Activated CD8-positive, alpha-beta T cell treated with anti-CD3 and anti-CD28 coated beads for 36 hours (primary cell): Measurements from ENCODE around the gene ADGRG4. TPM values are rescaled to one million over a fixed set of nuclear protein-coding genes. Genes with fewer than 3 reads are reported as not detected.

Experiments used
- ATAC-seq: fragments of 200-7000 bp; cut with Tn5 transposase; one replicate; pipeline ENCODE4 v1.10.0; 2021; ENCODE audit warnings: mild to moderate bottlenecking, moderate library complexity
- CTCF ChIA-PET: fragments of 350-600 bp; sonication (Branson Sonifier 250); formaldehyde crosslinking; loops from one replicate; lab custom pipeline; 2021; ENCODE audit warnings: antibody characterized with exemption; lab: Charles Lee
- POLR2A ChIA-PET: fragments of 350-600 bp; sonication (Branson Sonifier 250); formaldehyde crosslinking; loops from one replicate; lab custom pipeline; 2021; ENCODE audit warnings: antibody characterized with exemption; lab: Charles Lee
- DNase-seq: peaks from one replicate; pipeline ENCODE4 v3.0.0-alpha.2; 2020
- H3K27ac Mint-ChIP-seq: one replicate; pipeline ENCODE4 v1.8.0; 2021; ENCODE audit warnings: mild to moderate bottlenecking, mixed read lengths
- H3K27me3 Mint-ChIP-seq: one replicate; pipeline ENCODE4 v1.8.0; 2021; ENCODE audit warnings: mixed read lengths
- H3K36me3 Mint-ChIP-seq: one replicate; pipeline ENCODE4 v1.8.0; 2021; ENCODE audit warnings: low read depth, mixed read lengths
- H3K4me1 Mint-ChIP-seq: one replicate; pipeline ENCODE4 v1.8.0; 2021; ENCODE audit warnings: low read depth, mixed read lengths
- H3K4me3 Mint-ChIP-seq: one replicate; pipeline ENCODE4 v1.8.0; 2021; ENCODE audit warnings: mild to moderate bottlenecking, moderate library complexity, mixed read lengths
- H3K9me3 Mint-ChIP-seq: one replicate; pipeline ENCODE4 v1.8.0; 2021; ENCODE audit warnings: mixed read lengths
- CTCF ChIP-seq: fragments of 200-600 bp; IDR thresholded peaks from one replicate; pipeline ENCODE4 v1.8.0; 2022; ENCODE audit warnings: antibody characterized with exemption, mild to moderate bottlenecking
- intact Hi-C: fragments of 100-400 bp; cut with micrococcal nuclease; formaldehyde crosslinking; loops from one replicate; pipeline ENCODE4 v1.10.0; 2022
- total RNA-seq, 2 experiments: library from RNA; stranded (reverse); gene quantifications; one replicate each; pipeline ENCODE4 v1.2.3, GENCODE V29; 2021

Gene ADGRG4
- total RNA-seq, 2 experiments from 2014 or later = not detected

GRCh38 chrX:136380010-136380769 lies 79.4 kb downstream of the ADGRG4 start:
- CTCF ChIA-PET = no interaction called here
- POLR2A ChIA-PET = no interaction called here
- no peak overlapping the region for H3K27ac Mint-ChIP-seq
- H3K27me3 Mint-ChIP-seq = peaks cover 11% of the 10 kb centered on the region
- ATAC-seq (no peak), DNase-seq (no peak)
- H3K36me3 Mint-ChIP-seq = no peaks in the 10 kb centered on the region
- intact Hi-C loops = no loop called here
- H3K4me1 Mint-ChIP-seq = no peaks in the 10 kb centered on the region
- no peaks in the 10 kb centered on the region for H3K9me3 Mint-ChIP-seq
- no peak for TF ChIP-seq CTCF
- H3K4me3 Mint-ChIP-seq = no peak overlapping the region

DNA sequence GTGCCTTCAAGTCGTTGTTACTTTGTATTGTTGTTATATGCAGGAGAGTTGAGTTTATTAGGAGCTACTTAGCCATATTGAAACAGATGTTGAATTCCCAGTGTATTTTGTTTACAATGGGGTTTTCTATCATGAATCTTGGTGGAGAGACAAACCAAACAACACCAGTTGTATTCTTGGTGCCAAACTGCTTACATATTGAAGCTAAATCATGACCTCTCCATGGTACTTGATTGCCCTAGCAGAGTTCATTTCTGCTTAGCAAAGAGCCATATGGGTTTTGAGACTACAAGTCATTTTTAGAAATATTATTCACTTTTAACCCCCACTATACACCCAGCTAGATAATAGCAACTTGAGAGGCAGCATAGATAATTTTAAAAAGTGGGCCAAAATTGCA lies 85.4 kb downstream of the ADGRG4 start:
- TF ChIP-seq CTCF = no peak
- no peak for ATAC-seq
- H3K4me1 Mint-ChIP-seq = no peaks in the 10 kb centered on the region
- no peak for DNase-seq
- H3K27me3 Mint-ChIP-seq = peaks cover 9% of the 10 kb centered on the region
- intact Hi-C loops = no loop called here
- no peaks in the 10 kb centered on the region for H3K36me3 Mint-ChIP-seq
- H3K9me3 Mint-ChIP-seq = no peaks in the 10 kb centered on the region
- ChIA-PET POLR2A (no interaction called here), CTCF (no interaction called here)
- H3K27ac Mint-ChIP-seq = no peak overlapping the region
- no peak overlapping the region for H3K4me3 Mint-ChIP-seq

DNA sequence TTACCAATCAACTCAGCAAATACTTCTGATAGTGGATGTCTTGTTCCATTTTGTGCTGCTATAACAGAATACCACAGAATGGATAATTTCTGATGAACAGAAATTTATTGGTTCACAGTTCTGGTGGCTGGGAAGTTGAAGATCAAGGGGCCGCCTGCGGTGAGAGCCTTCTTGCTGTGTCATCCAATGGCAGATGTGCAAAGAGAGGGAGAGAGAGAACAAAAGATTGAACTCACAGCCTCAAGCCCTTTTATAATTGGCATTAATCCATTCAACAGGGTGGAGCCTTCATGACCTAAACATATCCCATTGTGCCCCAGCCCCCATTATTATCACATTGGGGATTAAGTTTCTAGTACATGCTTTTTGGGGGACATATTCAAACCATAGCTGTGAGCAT lies 86.1 kb downstream of the ADGRG4 start:
- Mint-ChIP-seq H3K27ac (no peak overlapping the region), H3K27me3 (peaks cover 8% of the 10 kb centered on the region), H3K9me3 (no peaks in the 10 kb centered on the region), H3K36me3 (no peaks in the 10 kb centered on the region), H3K4me1 (no peaks in the 10 kb centered on the region), H3K4me3 (no peak overlapping the region)
- intact Hi-C loops = no loop called here
- ChIA-PET CTCF (no interaction called here), POLR2A (no interaction called here)
- no peak for TF ChIP-seq CTCF
- ATAC-seq (no peak), DNase-seq (no peak)

GRCh38 chrX:136387951-136388502 lies 87.3 kb downstream of the ADGRG4 start:
- Mint-ChIP-seq H3K36me3 (no peaks in the 10 kb centered on the region), H3K9me3 (no peaks in the 10 kb centered on the region), H3K4me1 (no peaks in the 10 kb centered on the region), H3K27ac (no peak overlapping the region), H3K27me3 (peaks cover 4% of the 10 kb centered on the region), H3K4me3 (no peak overlapping the region)
- ChIA-PET CTCF (no interaction called here), POLR2A (no interaction called here)
- DNase-seq = no peak
- intact Hi-C loops = no loop called here
- TF ChIP-seq CTCF = no peak
- no peak for ATAC-seq

DNA sequence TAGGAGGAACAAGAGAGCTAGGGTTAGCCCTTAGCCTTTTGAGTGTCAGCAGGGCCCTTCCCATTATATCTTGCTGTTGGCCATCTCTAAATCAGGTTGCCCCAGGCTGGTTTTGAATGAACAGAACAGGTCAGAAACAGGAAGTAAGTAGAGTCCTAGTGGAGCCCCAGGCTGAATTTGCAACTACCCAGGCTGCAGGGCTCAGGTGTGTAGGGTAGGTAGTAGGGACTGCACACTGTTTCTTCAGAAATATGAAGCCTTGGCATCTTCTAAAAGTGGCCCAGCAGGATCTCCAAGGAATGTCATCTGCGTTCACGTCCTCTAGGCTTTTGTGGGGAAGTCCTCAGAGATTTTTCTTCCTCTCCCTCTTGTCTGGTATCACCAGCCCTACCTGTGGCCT lies 90.2 kb downstream of the ADGRG4 start:
- ATAC-seq = no peak
- no peak for TF ChIP-seq CTCF

More for the DNA sequence above, 90.2 kb downstream of the ADGRG4 start:
- intact Hi-C loops = no loop called here
- CTCF ChIA-PET = no interaction called here
- H3K36me3 Mint-ChIP-seq = no peaks in the 10 kb centered on the region
- DNase-seq = no peak
- H3K27ac Mint-ChIP-seq = no peak overlapping the region
- H3K4me3 Mint-ChIP-seq = no peak overlapping the region
- no peaks in the 10 kb centered on the region for H3K9me3 Mint-ChIP-seq
- H3K4me1 Mint-ChIP-seq = no peaks in the 10 kb centered on the region
- POLR2A ChIA-PET = no interaction called here
- peaks cover 1% of the 10 kb centered on the region for H3K27me3 Mint-ChIP-seq
